ENCODE results near the gene MYO16.
"Not testable (repeated sequence)": the region's sequence is repeated elsewhere in the genome, so short reads cannot be mapped to it uniquely, and the experiment has no call there.

MYO16 gene

GRCh38 chr13:108987944-108988343, 358.5 kb downstream of the MYO16 start:
- DNase-seq: no peak

- DNase-seq: not testable (repeated sequence)
Observed at GRCh38 chr13:108991416-108991815, 362.0 kb downstream of the MYO16 start.

- DNase-seq: no peak
Observed at GRCh38 chr13:108993346-108993745, 363.9 kb downstream of the MYO16 start.

- DNase-seq: no peak
Observed at GRCh38 chr13:108996430-108996829, 367.0 kb downstream of the MYO16 start.

- no peak for DNase-seq
Observed at GRCh38 chr13:109000207-109000606, 370.8 kb downstream of the MYO16 start.

- no peak for DNase-seq
Observed at GRCh38 chr13:109002934-109003333, 373.5 kb downstream of the MYO16 start.

GRCh38 chr13:109007946-109008345, 378.5 kb downstream of the MYO16 start:
- no peak for DNase-seq

GRCh38 chr13:109009756-109010155, 380.3 kb downstream of the MYO16 start:
- DNase-seq: no peak

- DNase-seq: no peak
Observed at GRCh38 chr13:109010912-109011311, 381.5 kb downstream of the MYO16 start.

- DNase-seq: no peak
Observed at GRCh38 chr13:109012115-109012514, 382.7 kb downstream of the MYO16 start.

GRCh38 chr13:109021558-109021957, 392.1 kb downstream of the MYO16 start:
- no peak for DNase-seq

GRCh38 chr13:109024611-109025010, 395.2 kb downstream of the MYO16 start:
- DNase-seq: no peak

- DNase-seq: no peak
Observed at GRCh38 chr13:109026266-109026665, 396.9 kb downstream of the MYO16 start.

- no peak for DNase-seq
Observed at GRCh38 chr13:109028624-109029023, 399.2 kb downstream of the MYO16 start.

GRCh38 chr13:109033090-109033489, 403.7 kb downstream of the MYO16 start:
- DNase-seq: no peak

GRCh38 chr13:109036078-109036780, 406.8 kb downstream of the MYO16 start:
- DNase-seq: no peak

- DNase-seq: no peak
Observed at GRCh38 chr13:109043636-109044035, 414.2 kb downstream of the MYO16 start.

- DNase-seq: no peak
Observed at GRCh38 chr13:109055850-109056249, 426.4 kb downstream of the MYO16 start.

- no peak for DNase-seq
Observed at GRCh38 chr13:109058087-109058486, 428.7 kb downstream of the MYO16 start.

GRCh38 chr13:109072505-109072904, 443.1 kb downstream of the MYO16 start:
- DNase-seq: no peak

- no peak for DNase-seq
Observed at GRCh38 chr13:109074436-109074835, 445.0 kb downstream of the MYO16 start.

- no peak for DNase-seq
Observed at GRCh38 chr13:109074853-109075252, 445.4 kb downstream of the MYO16 start.

GRCh38 chr13:109087916-109088623, 458.7 kb downstream of the MYO16 start:
- no peak for DNase-seq

- DNase-seq: no peak
Observed at GRCh38 chr13:109088624-109088917, 459.2 kb downstream of the MYO16 start.

GRCh38 chr13:109090796-109091195, 461.4 kb downstream of the MYO16 start:
- no peak for DNase-seq
